Measurements from ENCODE around the gene SORBS1.
"Not testable (repeated sequence)": the region's sequence is repeated elsewhere in the genome, so short reads cannot be mapped to it uniquely, and the experiment has no call there.

Gene SORBS1

GRCh38 chr10:95480102-95480900, 80.9 kb downstream of the SORBS1 start:
- DNase-seq = no peak

- no peak for DNase-seq
Observed at GRCh38 chr10:95478935-95479334, 82.2 kb downstream of the SORBS1 start.

GRCh38 chr10:95478185-95478584, 83.0 kb downstream of the SORBS1 start:
- DNase-seq = no peak

- DNase-seq = no peak
Observed at GRCh38 chr10:95477175-95477520, 84.0 kb downstream of the SORBS1 start.

- DNase-seq = no peak
Observed at GRCh38 chr10:95476469-95477174, 84.5 kb downstream of the SORBS1 start.

GRCh38 chr10:95475827-95476468, 85.2 kb downstream of the SORBS1 start:
- peak; percentile 11 for DNase-seq

- no peak for DNase-seq
Observed at GRCh38 chr10:95475003-95475383, 86.2 kb downstream of the SORBS1 start.

GRCh38 chr10:95474228-95475002, 86.8 kb downstream of the SORBS1 start:
- DNase-seq = peak; percentile 12

- no peak for DNase-seq
Observed at GRCh38 chr10:95472304-95473088, 88.7 kb downstream of the SORBS1 start.

GRCh38 chr10:95469676-95470075, 91.5 kb downstream of the SORBS1 start:
- DNase-seq = no peak

GRCh38 chr10:95469251-95469650, 91.9 kb downstream of the SORBS1 start:
- DNase-seq = no peak

GRCh38 chr10:95467642-95468041, 93.5 kb downstream of the SORBS1 start:
- not testable (repeated sequence) for DNase-seq

- no peak for DNase-seq
Observed at GRCh38 chr10:95467162-95467599, 94.0 kb downstream of the SORBS1 start.

- no peak for DNase-seq
Observed at GRCh38 chr10:95466436-95466835, 94.7 kb downstream of the SORBS1 start.

GRCh38 chr10:95464280-95464679, 96.9 kb downstream of the SORBS1 start:
- peak; percentile 9 for DNase-seq

- no peak for DNase-seq
Observed at GRCh38 chr10:95462740-95463667, 98.2 kb downstream of the SORBS1 start.

- DNase-seq = no peak
Observed at GRCh38 chr10:95461611-95462010, 99.6 kb downstream of the SORBS1 start.

- no peak for DNase-seq
Observed at GRCh38 chr10:95459446-95460045, 101.6 kb downstream of the SORBS1 start.

- DNase-seq = no peak
Observed at GRCh38 chr10:95458871-95459270, 102.3 kb downstream of the SORBS1 start.

GRCh38 chr10:95458014-95458413, 103.2 kb downstream of the SORBS1 start:
- no peak for DNase-seq
